Activated CD8-positive, alpha-beta memory T cell treated with anti-CD3 and anti-CD28 coated beads, Interleukin-2, amount 50 U/mL, for 4 hours (primary cell): Measurements from ENCODE around the gene ABCB9.

Experiments used
- DNase-seq: peaks from one replicate; pipeline ENCODE4 v3.0.0-alpha.2; 2020

The ABCB9 gene

DNA sequence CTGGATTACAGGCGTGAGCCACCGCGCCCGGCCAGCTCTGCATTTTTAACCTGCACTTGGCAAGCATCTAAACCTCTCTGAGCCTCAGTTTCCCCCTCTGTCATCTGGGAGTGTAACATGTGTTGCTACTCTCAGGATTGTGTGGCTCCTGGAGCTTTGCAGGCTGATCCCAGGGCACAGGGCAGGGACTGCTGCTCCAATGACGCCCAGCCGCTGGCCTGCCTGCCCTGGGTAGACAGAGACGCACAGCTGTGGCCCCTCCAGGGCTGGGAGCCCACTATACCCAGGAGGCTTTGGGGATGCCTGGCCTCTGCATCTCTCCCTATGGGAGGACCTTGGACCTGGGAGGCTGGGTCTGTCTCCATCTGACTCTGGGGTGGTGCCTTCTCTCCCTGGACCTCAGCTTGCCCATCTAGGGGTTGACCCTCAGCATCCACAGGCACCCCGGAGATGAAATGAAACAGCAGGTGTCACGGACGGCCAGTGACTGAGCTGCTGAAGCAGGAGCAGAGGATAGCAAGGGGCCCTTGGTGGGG is 27.9 kb upstream of the ABCB9 start:
- no peak for DNase-seq

DNA sequence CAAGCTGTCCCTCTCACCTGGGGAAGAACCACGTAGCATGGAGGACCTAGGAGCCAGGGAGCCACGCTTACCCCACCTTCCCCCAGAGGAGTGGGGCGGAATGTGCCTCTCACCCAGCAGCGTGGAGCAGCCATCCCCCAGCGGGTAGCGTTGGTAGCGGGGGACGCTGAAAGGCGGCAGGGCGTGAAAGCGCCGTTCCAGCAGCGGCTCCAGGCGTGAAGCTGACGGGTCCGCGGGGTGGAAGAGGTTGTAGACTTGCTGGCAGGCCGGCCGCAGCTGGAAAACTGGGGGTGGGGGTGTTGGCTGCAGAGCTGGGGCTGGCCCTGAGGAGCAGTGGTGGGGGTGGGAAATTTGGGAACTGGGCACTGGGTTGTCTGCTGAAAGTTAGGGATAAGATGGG is 26.1 kb upstream of the ABCB9 start:
- DNase-seq, result no peak

DNA sequence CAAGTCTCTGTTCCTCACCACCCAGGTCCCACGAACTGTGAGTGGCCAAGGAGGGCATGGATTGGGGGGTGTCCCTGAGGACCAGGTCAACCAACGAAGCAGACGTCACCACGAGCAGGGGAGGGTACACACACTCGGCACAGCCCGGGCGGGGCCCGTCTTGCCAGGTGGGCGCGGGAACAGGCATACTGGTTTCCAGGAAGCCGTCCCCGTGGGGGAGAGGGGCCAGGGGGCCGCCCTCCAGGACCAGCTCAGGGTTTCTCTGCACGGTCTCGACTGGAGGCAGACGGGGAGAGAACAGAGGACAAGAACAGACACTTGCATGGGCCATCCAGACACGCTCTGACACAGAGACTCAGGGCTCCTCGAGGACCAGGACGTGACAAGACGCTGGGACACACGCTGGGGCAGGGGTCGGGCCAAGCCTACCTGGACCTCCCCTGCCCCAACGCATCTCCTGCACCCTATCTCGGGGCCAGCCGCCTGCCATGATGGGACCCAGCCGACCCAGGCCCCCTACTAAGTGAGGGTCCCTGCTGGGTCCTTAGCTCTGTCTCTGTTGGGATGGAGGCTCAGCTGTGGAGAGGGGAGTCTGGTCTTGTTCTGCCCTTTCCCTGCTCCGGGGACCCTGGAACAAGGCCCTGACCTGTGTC is 25.5 kb upstream of the ABCB9 start:
- no peak for DNase-seq

DNA sequence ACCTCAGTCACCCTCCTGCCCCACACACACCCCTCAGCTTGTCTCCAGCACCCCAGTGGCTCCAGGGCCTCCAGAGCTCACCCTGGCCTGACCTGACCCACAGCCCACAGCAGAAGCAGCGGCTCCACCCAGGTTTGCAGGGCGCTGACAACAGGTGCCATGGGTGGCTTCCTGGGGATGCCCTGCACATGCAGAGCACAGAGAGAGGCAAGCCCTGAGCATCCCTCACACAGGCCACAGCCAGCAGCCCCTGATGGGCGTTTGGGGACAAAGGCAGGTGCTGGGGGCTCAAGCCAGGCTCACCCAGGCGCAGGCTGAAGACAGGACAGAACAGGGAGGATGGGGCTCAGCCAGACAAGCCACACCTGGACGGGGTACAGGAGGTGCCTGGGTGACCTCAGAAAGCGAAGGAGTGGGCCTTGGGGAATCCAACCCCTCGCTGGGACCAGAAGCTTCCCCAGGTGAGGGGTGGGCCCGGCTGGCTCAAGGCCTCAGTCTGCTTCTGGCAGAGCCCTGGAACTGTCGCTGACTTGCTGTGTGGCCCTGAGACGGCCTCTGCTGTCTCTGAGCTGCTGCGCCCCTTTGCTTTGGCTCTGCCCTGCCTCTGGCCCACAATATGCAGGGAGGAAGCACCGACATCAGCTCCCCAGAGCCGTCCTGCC is 24.8 kb upstream of the ABCB9 start:
- no peak for DNase-seq

DNA sequence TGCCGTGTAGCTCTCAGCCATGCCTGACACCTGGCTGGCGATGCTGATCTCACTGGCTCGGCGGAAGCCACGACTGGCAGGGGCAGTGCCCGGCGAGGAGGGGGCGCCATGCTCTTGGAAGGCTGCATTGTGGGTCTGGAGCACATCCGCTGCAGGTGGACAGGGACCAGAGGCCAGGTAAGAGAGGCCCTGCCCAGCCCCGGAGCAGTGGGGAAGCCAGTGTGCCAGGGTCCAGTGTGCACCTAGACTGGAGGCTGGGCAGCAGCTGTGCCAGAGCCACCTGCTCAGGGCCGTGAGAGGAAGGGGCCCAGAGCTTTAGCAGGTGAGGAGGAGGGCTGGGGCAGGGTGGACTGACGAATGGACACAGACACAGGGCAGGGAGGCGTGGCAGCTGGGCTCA is 24.3 kb upstream of the ABCB9 start:
- no peak for DNase-seq

DNA sequence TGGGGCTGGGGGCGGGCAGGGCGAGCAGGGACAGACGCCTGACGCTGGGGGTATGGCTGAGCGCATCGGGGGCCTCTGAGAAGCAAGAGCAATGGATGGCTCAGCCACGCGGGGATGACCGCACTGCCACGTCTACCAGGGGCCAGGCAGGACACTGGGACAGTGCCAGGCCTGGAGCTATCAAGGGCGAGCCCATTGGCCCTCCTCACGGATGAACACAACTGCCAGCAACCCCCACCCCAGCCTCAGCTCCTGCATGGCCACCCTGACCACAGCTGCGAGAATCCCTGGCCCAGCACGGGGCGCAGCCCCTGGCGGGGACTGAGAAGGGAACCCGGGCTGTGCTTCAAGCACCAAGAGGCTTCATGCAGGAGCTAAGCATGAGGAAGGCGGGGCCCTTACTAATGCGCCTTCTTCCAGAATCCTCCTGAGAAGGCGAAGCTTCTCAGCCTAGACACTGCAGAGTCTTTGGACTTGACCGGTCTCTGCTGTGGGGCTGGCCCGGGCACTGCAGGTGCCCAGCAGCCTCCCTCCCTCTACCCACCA is 23.7 kb upstream of the ABCB9 start:
- no peak for DNase-seq

DNA sequence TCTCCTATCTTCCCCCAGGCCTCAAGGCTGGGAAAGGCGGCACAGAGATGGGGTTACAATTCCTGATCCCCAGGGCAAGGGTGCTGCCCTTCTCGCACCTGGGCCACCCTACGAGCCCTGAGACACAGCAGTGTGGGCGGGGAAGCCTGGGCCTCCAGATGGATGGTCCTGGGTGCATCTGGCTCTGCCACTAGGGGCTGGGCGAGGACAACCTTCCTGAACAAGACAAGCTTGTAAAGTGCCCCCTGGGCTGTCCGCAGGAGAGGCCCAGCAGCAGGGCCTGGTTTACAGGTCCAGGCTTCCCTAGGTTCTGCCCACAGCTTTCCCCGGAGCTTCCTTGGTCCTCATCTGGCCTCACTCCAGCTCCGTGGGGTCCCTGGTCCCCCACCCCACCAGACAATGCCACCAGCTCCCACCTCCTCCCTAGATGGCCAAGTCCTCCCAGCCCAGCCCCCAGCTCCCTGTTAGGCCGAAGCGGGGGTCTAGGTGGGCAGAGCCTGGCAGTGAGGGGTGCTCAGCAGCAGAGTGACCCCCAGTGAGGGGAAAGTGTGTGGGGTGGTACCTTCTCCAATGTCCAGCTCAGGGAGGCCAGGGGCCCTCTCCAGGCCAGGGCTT is 23.1 kb upstream of the ABCB9 start:
- DNase-seq, result no peak

DNA sequence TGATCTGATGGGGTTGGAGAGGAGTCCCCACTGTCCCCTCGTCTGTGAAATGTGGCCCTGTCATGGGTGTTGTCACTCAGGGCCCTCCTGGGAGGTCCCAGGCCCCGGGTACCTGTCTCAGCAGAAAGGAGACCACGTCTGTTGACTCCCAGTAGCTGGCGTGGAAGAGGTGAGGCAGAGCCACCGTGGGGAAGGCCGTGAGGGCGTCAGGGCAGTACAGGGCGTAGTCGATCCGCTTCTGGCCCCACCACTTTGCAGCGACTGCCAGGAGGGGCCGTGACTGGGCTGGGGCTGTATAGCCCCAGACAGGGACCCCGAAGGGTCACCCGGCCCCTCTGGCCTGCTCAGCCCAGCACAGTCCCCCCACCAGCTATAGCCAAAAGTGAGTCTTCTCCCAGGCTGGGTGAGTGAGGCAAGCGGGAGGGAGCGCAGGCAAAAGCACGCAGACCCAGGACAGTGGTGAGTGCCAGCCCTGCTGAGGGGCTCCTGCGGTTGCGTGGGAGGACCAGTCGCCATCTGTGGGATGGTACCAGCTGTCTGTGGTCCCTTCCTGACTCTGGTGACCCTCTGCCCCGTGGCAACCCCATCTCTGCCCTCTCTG is 22.4 kb upstream of the ABCB9 start:
- no peak for DNase-seq

DNA sequence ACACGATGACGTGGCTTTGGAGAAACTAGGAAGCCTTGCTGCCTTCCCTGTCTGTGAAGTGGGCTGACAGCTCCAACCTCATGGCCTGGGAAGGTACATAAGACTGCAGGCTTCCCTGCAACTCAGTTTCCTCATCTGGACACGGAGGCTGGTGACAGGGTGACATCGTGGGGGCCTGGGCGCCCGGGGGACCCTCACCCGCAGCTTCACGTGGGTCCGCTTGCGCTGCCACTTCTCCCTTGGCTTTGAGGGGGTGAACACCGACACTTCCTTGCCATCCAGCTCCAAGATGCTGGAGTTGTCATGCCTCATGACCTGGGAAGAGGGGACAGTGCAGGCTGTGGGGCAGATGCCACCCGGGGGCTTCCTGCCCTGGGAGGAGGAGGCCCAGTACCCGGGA is 21.8 kb upstream of the ABCB9 start:
- DNase-seq, result no peak

DNA sequence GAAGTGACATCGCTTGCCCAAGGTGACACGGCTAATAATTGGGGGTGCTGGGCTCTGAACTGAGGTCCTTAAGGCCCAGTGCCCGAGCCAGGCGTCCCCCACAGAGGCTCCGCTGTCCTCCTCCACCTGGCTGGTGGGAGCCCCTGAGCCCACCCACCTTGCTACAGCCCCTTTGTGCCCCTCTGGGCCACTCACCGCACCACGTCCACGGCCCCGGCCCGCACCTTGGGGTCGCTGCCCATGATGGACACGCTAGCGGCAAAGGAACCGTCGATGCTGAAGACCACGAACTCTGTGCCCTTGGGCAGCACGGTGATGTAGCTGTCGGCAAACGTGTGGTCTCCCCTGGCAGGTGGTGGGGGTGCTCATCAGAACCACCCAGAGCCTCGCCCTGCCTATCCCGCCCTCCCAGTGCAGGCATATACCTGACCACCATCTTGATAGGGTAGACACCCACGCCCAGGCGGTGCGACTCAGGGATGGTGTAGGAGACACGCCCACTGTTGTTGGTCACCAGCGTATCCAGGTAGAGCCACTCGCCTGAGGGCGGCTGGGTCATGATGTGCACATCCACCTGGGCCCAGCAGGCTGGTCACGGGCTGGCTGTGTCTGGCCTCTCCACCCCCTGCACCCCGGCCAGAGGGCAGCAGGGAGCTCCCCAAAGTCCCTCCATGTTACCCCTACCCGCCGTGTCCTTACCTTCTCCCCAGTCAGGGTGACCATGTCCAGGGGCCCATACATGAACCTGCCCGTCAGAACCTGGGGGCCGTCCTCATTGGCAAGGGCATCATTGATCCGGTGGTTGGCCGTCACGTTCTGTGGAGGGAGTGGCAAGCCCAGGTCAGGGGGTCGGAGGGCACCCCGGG is 21.1 kb upstream of the ABCB9 start:
- DNase-seq, result no peak

DNA sequence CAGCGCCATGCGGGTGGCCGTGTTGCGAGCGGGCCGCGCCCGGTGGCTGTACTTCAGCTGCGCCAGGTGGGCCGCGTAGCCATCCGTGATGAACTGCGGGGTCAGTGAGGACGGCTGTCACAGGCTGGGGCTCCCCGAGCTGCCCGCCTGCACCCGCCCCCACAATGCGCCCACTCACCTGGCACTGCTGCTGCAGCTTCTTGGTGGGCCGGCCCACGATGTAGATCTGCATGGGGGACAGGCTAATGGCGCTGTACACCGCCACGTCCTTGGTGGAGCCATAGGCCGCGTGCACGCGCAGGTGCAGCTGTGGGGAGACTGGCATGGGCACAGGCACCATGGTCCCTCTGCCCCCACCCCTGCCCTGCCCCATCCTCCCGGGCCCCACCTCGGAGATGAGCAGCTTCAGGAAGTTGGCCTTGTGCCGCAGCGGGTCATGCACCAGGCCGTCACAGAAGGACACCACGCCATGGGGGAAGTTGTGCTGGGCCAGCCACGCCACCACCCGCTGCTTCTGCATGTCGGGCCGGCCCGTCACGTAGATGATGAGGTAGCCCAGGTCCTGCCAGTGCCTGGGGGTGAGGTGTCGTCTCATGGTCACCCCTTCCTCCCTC is 20.1 kb upstream of the ABCB9 start:
- DNase-seq, result no peak

DNA sequence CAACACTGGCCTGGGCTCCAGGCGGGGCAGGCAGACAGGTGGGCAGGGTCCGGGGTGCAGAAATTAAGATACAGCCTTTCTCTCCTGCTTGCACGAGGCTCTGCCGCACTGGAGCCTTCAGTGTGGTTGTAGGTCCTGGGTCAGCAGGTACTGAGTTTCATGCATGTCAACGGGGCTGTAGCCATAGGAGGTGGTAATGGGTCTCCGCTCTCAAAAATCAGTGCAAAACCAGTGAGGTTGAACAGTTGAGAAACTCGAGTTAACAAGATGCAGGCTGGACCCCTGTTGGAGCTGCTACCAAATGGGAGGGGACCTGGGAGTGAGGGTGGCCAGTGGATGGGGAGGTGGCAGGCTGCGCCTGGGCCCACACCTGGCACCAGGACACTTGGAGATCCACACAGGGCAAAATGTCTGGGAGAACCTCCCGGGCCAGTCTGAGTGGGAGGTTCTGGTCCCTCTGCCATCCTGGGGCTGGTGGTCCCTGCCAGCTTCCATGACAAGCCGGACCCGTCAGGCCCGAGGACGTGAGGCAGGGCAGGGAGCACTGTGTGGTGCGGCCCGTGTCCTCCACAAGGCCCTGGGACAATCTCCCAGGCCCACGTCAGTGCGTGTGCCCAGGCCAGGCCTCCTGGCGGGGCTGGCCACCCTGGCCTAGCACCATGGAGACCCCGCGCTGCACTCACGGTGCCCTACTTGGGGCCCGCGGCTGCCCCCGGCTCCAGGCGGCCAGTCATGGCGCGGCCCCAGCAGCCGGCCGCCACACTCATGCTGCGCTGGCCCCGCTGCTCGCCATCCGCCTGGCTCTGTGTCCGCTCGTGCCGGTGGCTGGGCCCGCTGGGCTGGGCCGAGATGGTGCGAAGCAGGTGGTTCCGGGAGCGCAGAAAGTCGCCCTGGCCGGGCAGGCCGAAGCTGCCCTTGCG is 19.3 kb upstream of the ABCB9 start:
- no peak for DNase-seq

DNA sequence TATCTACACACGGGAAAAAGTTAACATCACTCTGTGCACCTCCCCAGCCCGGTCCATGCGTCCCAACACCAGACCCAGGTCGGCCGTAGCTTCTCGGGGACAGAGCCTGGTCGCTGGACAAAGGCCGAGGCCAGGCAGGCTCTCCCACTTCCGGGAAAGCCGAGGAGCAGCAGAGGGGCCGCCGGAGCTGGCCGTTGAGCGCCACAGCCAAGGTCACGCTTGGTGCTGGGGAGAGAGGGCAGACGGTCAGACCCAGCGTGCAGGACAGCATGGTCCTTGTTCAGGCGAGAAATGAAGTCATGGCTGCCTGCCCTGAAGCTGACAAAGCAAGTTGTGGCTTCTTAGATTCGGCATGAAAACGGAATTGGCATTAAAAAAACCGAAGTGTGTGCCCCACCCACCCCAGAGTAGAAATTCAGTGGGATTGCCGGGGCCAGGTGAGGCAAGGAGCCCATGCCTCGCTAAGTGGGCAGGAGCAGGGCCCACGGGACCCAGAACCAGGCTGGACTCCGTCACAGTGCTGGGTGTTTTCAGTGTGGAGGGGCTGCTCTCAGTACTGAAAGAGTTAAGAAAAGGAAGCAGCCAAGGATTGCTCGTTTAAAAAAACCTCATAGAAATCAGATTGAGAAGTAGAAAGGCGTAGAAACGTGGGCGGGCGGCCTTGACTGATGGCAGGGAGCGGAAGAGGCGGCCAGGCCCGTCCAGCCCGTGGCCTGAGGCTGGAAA is 18.5 kb upstream of the ABCB9 start:
- no peak for DNase-seq

DNA sequence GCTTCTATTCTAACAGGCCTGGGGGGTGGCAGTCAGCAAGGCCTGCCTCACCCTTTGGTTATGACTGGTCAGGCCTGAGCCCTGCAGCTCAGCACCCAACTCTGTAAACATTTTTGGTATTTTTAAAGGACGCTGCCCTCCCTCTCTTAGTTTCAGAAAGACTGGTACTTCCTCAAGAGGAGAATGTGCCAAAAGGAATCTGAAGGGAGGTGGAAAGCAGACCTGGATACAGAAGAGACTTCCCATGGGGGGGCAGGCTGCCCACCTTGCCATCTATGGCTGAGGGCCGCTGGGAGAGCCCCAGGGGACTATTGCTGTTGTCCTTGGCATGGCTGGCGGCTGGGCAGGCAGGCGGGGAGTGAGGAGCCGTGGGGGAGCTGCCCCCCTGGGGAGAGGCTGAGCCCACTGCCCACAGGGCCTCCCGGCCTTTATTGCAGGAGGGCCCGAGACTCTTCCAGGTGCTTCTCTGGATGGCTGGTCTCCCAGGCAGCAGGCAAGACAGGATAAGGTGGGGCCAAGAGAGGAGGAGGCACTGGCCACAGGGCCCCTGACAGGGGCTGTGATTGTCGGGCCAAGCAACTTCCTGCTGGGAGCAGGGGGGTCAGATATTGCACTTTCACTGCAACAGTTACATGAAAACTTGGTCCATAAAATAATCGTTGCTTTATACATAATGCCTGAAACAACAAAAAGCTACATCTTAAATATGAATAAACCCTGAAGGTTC is 17.7 kb upstream of the ABCB9 start:
- DNase-seq, result peak; percentile 14

DNA sequence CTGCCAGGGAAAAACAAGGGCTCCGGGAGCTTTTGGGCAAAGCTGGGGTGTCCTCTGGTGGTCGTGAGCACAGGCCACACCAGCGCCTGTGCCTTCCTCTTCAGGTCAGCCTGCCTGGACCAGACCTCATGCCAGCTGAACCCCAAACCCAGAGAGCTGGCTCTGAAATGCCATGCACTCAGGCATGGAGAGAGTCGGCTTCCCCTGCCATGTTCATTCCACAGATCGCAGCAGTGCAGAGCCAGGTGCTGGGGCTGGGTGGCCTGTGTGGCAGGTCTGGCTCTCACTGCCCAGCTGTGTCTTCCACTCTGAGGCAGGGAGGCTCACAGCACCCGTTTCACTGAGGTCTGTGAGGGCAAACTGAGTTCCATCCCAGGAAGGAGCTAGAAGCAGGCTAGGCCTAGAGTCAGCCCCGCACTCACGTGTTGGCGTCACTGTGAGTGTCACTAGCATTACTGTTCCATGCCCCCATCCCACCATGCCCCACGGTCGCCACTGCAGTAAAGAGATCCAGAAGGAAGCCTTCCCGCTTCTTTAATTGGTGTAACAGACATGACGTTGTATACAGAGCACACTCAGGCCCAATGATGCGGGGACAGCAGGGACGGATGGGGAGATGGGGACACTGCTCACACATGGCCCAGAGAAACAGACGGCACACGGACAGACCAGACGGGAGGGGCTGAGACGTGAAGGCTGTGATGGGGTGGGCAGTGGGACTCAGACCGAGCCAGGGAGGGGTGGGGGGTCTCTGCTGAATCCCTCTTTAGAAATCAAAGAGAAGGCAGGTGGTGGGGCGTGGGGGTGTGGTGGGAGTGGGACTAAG is 16.9 kb upstream of the ABCB9 start:
- peak; percentile 13 for DNase-seq

DNA sequence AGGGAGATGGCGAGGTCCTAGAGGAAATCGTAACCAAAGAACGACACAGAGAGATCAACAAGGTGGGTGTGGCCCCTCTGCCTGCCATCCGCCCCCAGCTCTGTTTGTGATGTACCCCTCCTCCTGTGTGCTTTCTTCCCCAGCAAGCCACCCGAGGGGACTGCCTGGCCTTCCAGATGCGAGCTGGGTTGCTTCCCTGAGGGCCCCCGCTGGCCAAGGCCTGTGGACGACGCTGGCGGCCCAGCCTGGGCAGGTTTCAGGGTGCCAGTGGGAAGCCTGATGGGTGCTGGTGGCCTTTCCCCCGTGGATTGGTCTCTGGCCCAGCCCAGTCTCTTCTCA is 16.2 kb upstream of the ABCB9 start:
- DNase-seq, result peak; percentile 13

DNA sequence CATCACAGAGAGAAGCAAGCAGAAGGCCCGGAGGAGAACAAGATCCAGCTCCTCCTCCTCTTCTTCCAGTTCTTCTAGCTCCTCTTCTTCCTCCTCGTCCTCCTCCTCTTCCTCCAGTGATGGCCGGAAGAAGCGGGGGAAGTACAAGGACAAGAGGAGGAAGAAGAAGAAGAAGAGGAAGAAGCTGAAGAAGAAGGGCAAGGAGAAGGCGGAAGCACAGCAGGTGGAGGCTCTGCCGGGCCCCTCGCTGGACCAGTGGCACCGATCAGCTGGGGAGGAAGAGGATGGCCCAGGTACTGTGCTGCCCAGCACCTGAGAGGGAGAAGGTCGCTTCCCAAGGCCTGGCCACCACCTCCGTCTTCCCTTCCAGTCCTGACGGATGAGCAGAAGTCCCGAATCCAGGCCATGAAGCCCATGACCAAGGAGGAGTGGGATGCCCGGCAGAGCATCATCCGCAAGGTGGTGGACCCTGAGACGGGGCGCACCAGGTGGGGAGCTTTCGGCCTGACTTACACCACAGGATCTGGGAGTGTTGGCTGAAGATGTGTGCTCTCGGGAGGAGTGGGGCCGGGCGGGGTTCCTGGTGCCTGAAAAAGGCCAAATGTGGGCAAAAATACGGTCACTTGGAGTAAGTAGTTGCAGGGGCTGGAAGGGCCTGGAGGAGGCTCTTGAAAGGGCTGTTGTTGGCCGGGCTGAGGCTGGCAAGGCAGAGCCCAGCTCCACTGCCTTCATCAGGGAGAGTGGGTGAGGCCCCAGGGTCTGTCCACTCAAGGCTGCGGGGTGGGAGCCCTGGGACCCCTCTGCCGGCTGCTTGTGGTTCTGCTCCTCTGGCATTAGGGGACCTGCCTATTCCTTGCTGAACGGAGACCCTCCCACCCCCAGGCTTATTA is 15.6 kb upstream of the ABCB9 start:
- DNase-seq, result peak; percentile 16

DNA sequence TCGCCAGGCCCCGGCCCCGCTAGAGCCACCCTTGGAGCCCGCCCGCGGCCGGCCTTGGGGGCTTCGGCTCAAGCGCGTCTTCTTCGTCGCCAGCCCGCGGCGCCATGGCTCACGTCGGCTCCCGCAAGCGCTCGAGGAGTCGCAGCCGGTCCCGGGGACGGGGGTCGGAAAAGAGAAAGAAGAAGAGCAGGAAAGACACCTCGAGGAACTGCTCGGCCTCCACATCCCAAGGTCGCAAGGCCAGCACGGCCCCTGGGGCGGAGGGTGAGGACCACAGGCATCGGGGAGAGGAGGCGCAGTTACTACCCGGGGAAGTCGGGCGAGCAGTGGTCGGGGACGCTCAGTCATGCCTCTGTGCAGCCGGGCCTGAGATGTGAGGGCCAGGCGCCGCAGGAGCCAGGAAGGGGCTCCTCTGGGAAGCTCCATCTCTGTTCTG is 14.8 kb upstream of the ABCB9 start:
- DNase-seq, result no peak
